Adipocyte (in vitro differentiated cells): ENCODE results near the gene ZNF664.

Experiments
- DNase-seq: peaks from one replicate; pipeline ENCODE4 v3.0.0-alpha.2; 2015; ENCODE audit warnings: low read depth
- H3K27me3 ChIP-seq: replicated peaks from 2 replicates; pipeline ENCODE4 v1.7.0; 2013; ENCODE audit warnings: mild to moderate bottlenecking, low read length, moderate library complexity; ENCODE audit not compliant: control insufficient read depth, insufficient read depth
- H3K36me3 ChIP-seq: 2 replicates; pipeline ENCODE4 v1.7.0; 2013; ENCODE audit warnings: low read length, mild to moderate bottlenecking, moderate library complexity; ENCODE audit not compliant: control insufficient read depth, insufficient read depth, severe bottlenecking
- H3K4me1 ChIP-seq: 2 replicates; pipeline ENCODE4 v1.7.0; 2013; ENCODE audit warnings: mild to moderate bottlenecking, low read length, moderate library complexity; ENCODE audit not compliant: control insufficient read depth, insufficient read depth
- H3K4me3 ChIP-seq: 2 replicates; pipeline ENCODE4 v1.7.0; 2013; ENCODE audit warnings: mild to moderate bottlenecking, low read length, moderate library complexity
- H3K9ac ChIP-seq: 2 replicates; pipeline ENCODE4 v1.7.0; 2013; ENCODE audit warnings: mild to moderate bottlenecking, low read length, moderate library complexity
- H3K9me3 ChIP-seq: 2 replicates; pipeline ENCODE4 v1.7.0; 2013; ENCODE audit warnings: mild to moderate bottlenecking, low read length, moderate library complexity; ENCODE audit not compliant: control insufficient read depth

The ZNF664 gene

DNA sequence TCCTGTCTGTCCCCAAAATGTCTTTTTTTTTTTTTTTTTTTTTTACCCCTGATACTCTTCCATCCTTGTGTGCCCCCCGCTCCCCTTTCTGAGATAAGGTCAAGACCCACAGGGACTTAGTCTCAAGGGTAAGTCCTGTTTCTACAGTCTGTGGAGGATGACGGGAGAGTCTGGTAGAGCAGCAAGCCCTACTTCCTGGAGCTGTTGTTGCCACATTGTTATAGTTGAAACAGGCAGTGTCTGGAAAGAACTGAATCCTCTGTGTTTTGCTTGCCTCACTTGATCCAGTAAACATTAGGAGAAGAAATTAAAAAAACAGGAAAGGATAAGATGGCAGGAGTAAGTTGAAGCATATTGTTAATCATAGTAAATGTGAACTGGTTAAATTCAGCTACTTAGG is 45.5 kb downstream of the ZNF664 start:
- H3K9me3 ChIP-seq, result no peaks in the 10 kb centered on the region
- H3K36me3 ChIP-seq, result peaks cover 9% of the 10 kb centered on the region
- H3K27me3 ChIP-seq, result no peaks in the 10 kb centered on the region
- DNase-seq, result no peak
- peak overlapping the region; percentile 61 for H3K4me3 ChIP-seq
- peaks cover 38% of the 10 kb centered on the region for H3K4me1 ChIP-seq
- H3K9ac ChIP-seq, result peak overlapping the region; percentile 75

- peak overlapping the region; percentile 61 for H3K4me3 ChIP-seq
- H3K9me3 ChIP-seq, result no peaks in the 10 kb centered on the region
- H3K9ac ChIP-seq, result peak overlapping the region; percentile 75
- peaks cover 39% of the 10 kb centered on the region for H3K4me1 ChIP-seq
- no peak for DNase-seq
- H3K36me3 ChIP-seq, result peaks cover 8% of the 10 kb centered on the region
- H3K27me3 ChIP-seq, result no peaks in the 10 kb centered on the region
Observed at GRCh38 chr12:124019115-124019514, 46.1 kb downstream of the ZNF664 start.

- Histone ChIP-seq H3K4me3 (peak overlapping the region; percentile 37), H3K4me1 (peaks cover 51% of the 10 kb centered on the region), H3K27me3 (no peaks in the 10 kb centered on the region), H3K9me3 (no peaks in the 10 kb centered on the region), H3K9ac (peak overlapping the region; percentile 63), H3K36me3 (no peaks in the 10 kb centered on the region)
- peak; percentile 87 for DNase-seq
Observed at GRCh38 chr12:124020514-124020949, 47.5 kb downstream of the ZNF664 start.

DNA sequence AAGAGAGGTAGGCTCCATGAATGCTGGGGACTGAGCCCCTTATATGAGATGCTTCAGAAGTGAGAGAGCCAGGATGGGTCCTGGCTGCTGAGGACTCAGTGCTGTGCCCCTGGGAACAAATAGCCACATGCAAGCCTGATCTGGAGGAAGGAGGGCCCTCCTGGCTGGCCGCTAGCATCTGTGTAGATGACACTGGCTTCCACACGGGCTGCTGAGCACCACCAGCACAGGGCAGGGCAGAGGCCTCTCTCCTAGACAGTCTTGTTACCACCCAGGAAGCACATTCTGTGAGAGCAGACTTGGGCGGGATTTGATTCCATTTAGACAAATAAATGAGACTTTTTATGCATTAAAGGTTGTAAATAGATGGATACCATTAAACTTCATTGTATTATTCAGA is 48.0 kb downstream of the ZNF664 start:
- H3K4me1 ChIP-seq, result peaks cover 51% of the 10 kb centered on the region
- H3K27me3 ChIP-seq, result no peaks in the 10 kb centered on the region
- peak overlapping the region; percentile 37 for H3K4me3 ChIP-seq
- H3K9ac ChIP-seq, result peak overlapping the region; percentile 63
- no peaks in the 10 kb centered on the region for H3K9me3 ChIP-seq
- H3K36me3 ChIP-seq, result no peaks in the 10 kb centered on the region
- DNase-seq, result no peak

DNA sequence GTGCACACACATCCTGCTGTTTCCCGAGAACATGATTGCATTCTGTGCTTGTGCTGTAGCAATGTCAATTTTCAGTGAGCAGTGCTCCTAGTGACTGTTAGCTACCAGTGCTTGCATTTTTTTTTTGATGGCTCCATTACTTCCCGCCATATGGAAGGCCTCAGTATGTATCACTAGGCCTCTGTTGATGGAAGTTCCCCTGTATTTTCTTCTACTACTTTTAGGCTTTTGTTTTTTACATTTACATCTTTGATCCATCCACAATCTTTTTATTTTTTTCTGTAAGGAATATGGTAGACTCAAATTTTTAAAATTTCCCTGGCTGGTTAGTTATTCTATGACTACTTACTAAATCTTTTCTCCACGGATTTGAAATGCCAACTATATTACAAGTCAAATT is 49.1 kb downstream of the ZNF664 start:
- Histone ChIP-seq H3K36me3 (no peaks in the 10 kb centered on the region), H3K9me3 (no peaks in the 10 kb centered on the region), H3K4me1 (peaks cover 55% of the 10 kb centered on the region), H3K4me3 (no peak overlapping the region), H3K9ac (no peak overlapping the region), H3K27me3 (no peaks in the 10 kb centered on the region)
- DNase-seq, result no peak

- H3K9me3 ChIP-seq, result no peaks in the 10 kb centered on the region
- DNase-seq, result peak; percentile 78
- H3K4me3 ChIP-seq, result peak overlapping the region; percentile 18
- peaks cover 41% of the 10 kb centered on the region for H3K4me1 ChIP-seq
- H3K36me3 ChIP-seq, result no peaks in the 10 kb centered on the region
- H3K27me3 ChIP-seq, result no peaks in the 10 kb centered on the region
- H3K9ac ChIP-seq, result peak overlapping the region; percentile 20
Observed at GRCh38 chr12:124024263-124024678, 51.3 kb downstream of the ZNF664 start.

- peak overlapping the region; percentile 18 for H3K4me3 ChIP-seq
- no peak for DNase-seq
- no peaks in the 10 kb centered on the region for H3K36me3 ChIP-seq
- no peaks in the 10 kb centered on the region for H3K9me3 ChIP-seq
- peak overlapping the region; percentile 20 for H3K9ac ChIP-seq
- H3K4me1 ChIP-seq, result peaks cover 38% of the 10 kb centered on the region
- H3K27me3 ChIP-seq, result no peaks in the 10 kb centered on the region
Observed at GRCh38 chr12:124024776-124025175, 51.8 kb downstream of the ZNF664 start.

- H3K27me3 ChIP-seq, result no peaks in the 10 kb centered on the region
- H3K4me3 ChIP-seq, result no peak overlapping the region
- no peaks in the 10 kb centered on the region for H3K36me3 ChIP-seq
- DNase-seq, result no peak
- peaks cover 39% of the 10 kb centered on the region for H3K4me1 ChIP-seq
- no peaks in the 10 kb centered on the region for H3K9me3 ChIP-seq
- H3K9ac ChIP-seq, result no peak overlapping the region
Observed at GRCh38 chr12:124025661-124026060, 52.6 kb downstream of the ZNF664 start.

- peak; percentile 74 for DNase-seq
- Histone ChIP-seq H3K4me3 (no peak overlapping the region), H3K27me3 (no peaks in the 10 kb centered on the region), H3K9me3 (no peaks in the 10 kb centered on the region), H3K36me3 (no peaks in the 10 kb centered on the region), H3K9ac (no peak overlapping the region), H3K4me1 (peaks cover 40% of the 10 kb centered on the region)
Observed at GRCh38 chr12:124026755-124027745, 54.0 kb downstream of the ZNF664 start.

GRCh38 chr12:124027753-124028554 is 54.9 kb downstream of the ZNF664 start:
- no peak for DNase-seq
- no peaks in the 10 kb centered on the region for H3K9me3 ChIP-seq
- H3K27me3 ChIP-seq, result no peaks in the 10 kb centered on the region
- peaks cover 42% of the 10 kb centered on the region for H3K4me1 ChIP-seq
- no peaks in the 10 kb centered on the region for H3K36me3 ChIP-seq
- H3K9ac ChIP-seq, result no peak overlapping the region
- no peak overlapping the region for H3K4me3 ChIP-seq

- Histone ChIP-seq H3K4me1 (peaks cover 42% of the 10 kb centered on the region), H3K4me3 (no peak overlapping the region), H3K9ac (no peak overlapping the region), H3K9me3 (no peaks in the 10 kb centered on the region), H3K36me3 (no peaks in the 10 kb centered on the region), H3K27me3 (no peaks in the 10 kb centered on the region)
- DNase-seq, result no peak
Observed at GRCh38 chr12:124028555-124028925, 55.5 kb downstream of the ZNF664 start.
